Trophoblast cell (in vitro differentiated cells and primary cell): Measurements from ENCODE around the gene EMC6.

Experiments
- DNase-seq, 2 donors: peaks; one replicate each; pipeline ENCODE4 v3.0.0-alpha.2; 2016
- H2AFZ ChIP-seq: 2 replicates; pipeline ENCODE4 v1.6.1; 2013; ENCODE audit warnings: low read length, moderate library complexity, mild to moderate bottlenecking; ENCODE audit not compliant: insufficient read depth, poor library complexity
- H2AK5ac ChIP-seq: 2 replicates; pipeline ENCODE4 v1.6.1; 2013; ENCODE audit warnings: mild to moderate bottlenecking, low read length
- H2BK120ac ChIP-seq: 2 replicates; pipeline ENCODE4 v1.6.1; 2013; ENCODE audit warnings: low read length, mild to moderate bottlenecking, moderate library complexity; ENCODE audit not compliant: insufficient read depth, poor library complexity
- H2BK12ac ChIP-seq: 2 replicates; pipeline ENCODE4 v1.6.1; 2013; ENCODE audit warnings: mild to moderate bottlenecking, low read length, moderate library complexity
- H2BK5ac ChIP-seq: 2 replicates; pipeline ENCODE4 v1.6.1; 2013; ENCODE audit warnings: low read length, low read depth, moderate library complexity, mild to moderate bottlenecking; ENCODE audit not compliant: poor library complexity
- H3K14ac ChIP-seq: 2 replicates; pipeline ENCODE4 v1.6.1; 2013; ENCODE audit warnings: mild to moderate bottlenecking, low read length
- H3K18ac ChIP-seq: 2 replicates; pipeline ENCODE4 v1.6.1; 2013; ENCODE audit warnings: mild to moderate bottlenecking, low read length
- H3K23ac ChIP-seq: 2 replicates; pipeline ENCODE4 v1.6.1; 2013; ENCODE audit warnings: low read length
- H3K27ac ChIP-seq: 2 replicates; pipeline ENCODE4 v1.5.1; 2013; ENCODE audit warnings: low read depth, mild to moderate bottlenecking, inconsistent platforms, low read length, moderate library complexity
- H3K27me3 ChIP-seq: 2 replicates; pipeline ENCODE4 v1.6.1; 2013; ENCODE audit warnings: inconsistent platforms, mild to moderate bottlenecking, low read length, moderate library complexity; ENCODE audit not compliant: insufficient read depth
- H3K36me3 ChIP-seq, 2 experiments: 1 replicate in 1 of 2; 2 replicates in 1 of 2; pipeline ENCODE4 v1.6.1; 2013; ENCODE audit warnings: low read length in 2 of 2, mild to moderate bottlenecking in 2 of 2, moderate library complexity in 1 of 2; ENCODE audit not compliant: insufficient read depth in 2 of 2, control insufficient read depth in 1 of 2
- H3K4ac ChIP-seq: 2 replicates; pipeline ENCODE4 v1.6.1; 2013; ENCODE audit warnings: low read depth, mild to moderate bottlenecking, low read length, moderate library complexity
- H3K4me1 ChIP-seq, 2 experiments: 1 replicate in 1 of 2; 2 replicates in 1 of 2; pipeline ENCODE4 v1.6.1; 2013; ENCODE audit warnings: low read length in 2 of 2, mild to moderate bottlenecking in 2 of 2, moderate library complexity in 1 of 2; ENCODE audit not compliant: insufficient read depth in 2 of 2, control insufficient read depth in 1 of 2
- H3K4me2 ChIP-seq: 2 replicates; pipeline ENCODE4 v1.6.1; 2013; ENCODE audit warnings: inconsistent platforms, mild to moderate bottlenecking, low read length, moderate library complexity
- H3K4me3 ChIP-seq: 2 replicates; pipeline ENCODE4 v1.5.1; 2013; ENCODE audit warnings: mild to moderate bottlenecking, low read depth, low read length, inconsistent platforms
- H3K79me1 ChIP-seq: one replicate; pipeline ENCODE4 v1.6.1; 2013; ENCODE audit warnings: low read length
- H3K79me2 ChIP-seq: 2 replicates; pipeline ENCODE4 v1.6.1; 2013; ENCODE audit warnings: low read length, mild to moderate bottlenecking; ENCODE audit not compliant: control insufficient read depth, insufficient read depth, poor library complexity
- H3K9ac ChIP-seq: 2 replicates; pipeline ENCODE4 v1.6.1; 2013; ENCODE audit warnings: mild to moderate bottlenecking, low read length
- H3K9me3 ChIP-seq: 2 replicates; pipeline ENCODE4 v1.6.1; 2013; ENCODE audit warnings: low read depth, mild to moderate bottlenecking, control low read depth, inconsistent platforms, low read length; ENCODE audit not compliant: insufficient read depth
- H4K12ac ChIP-seq: 2 replicates; pipeline ENCODE4 v1.6.1; 2013; ENCODE audit warnings: low read depth, mild to moderate bottlenecking, low read length, moderate library complexity
- H4K8ac ChIP-seq: 2 replicates; pipeline ENCODE4 v1.6.1; 2013; ENCODE audit warnings: low read depth, mild to moderate bottlenecking, low read length, moderate library complexity
- H4K91ac ChIP-seq: one replicate; pipeline ENCODE4 v1.6.1; 2013; ENCODE audit warnings: low read depth, mild to moderate bottlenecking, low read length, moderate library complexity
- WGBS: extraction: QIAGEN DNeasy Blood & Tissue Kit; methylation state at CpG from one replicate; pipeline ENCODE4 v1.1.7; 2013; ENCODE audit warnings: missing lambda C conversion rate; ENCODE audit not compliant: insufficient read length, insufficient coverage; ENCODE audit errors: extremely low coverage; 5-methylcytosine and 5-hydroxymethylcytosine counted together

Gene EMC6

GRCh38 chr17:3712811-3713463, 44.3 kb downstream of the EMC6 start:
- Histone ChIP-seq H3K36me3 (peaks cover 19 to 39% of the 10 kb centered on the region in 2 experiments), H3K18ac (no peak overlapping the region), H3K4me3 (no peak overlapping the region), H2BK5ac (no peak overlapping the region), H3K4ac (no peak overlapping the region), H4K12ac (no peak overlapping the region), H3K4me1 (no peaks in the 10 kb centered on the region), H3K14ac (no peak overlapping the region), H2AK5ac (no peak overlapping the region), H3K23ac (no peak overlapping the region), H2BK12ac (no peak overlapping the region), H3K9me3 (no peaks in the 10 kb centered on the region), H4K91ac (no peak overlapping the region), H3K9ac (no peak overlapping the region), H3K27me3 (no peaks in the 10 kb centered on the region), H3K4me2 (no peak overlapping the region), H3K27ac (no peak overlapping the region), H2AFZ (no peak overlapping the region), H3K79me2 (no peaks in the 10 kb centered on the region), H3K79me1 (no peaks in the 10 kb centered on the region), H4K8ac (no peak overlapping the region), H2BK120ac (no peak overlapping the region)
- DNase-seq, result no peak
- WGBS, result no CpG with 5 or more reads among the region's 13 CpGs

DNA sequence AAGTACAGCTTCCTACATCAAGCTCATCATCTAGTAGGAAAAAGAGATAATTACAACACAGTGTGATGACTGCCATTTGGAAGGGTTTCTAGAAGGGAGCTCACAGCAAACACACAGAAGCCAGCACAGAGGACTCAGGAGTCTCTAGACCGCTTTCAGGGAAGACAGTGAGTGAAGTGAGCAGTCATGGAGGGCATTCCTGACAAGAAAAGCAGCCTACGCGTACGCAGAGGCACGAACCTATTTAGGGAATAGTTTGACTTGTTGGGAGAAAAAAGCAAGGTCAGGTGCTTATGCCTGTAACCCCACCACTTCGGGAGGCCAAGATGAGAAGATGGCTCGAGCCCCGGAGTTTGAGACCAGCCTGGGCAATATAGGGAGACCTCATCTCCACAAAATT, 46.7 kb downstream of the EMC6 start:
- Histone ChIP-seq H2AK5ac (no peak overlapping the region), H3K27ac (no peak overlapping the region), H3K4me2 (no peak overlapping the region), H3K4me3 (no peak overlapping the region), H4K12ac (no peak overlapping the region), H4K91ac (no peak overlapping the region), H3K27me3 (no peaks in the 10 kb centered on the region), H3K9ac (no peak overlapping the region), H3K23ac (peak overlapping the region; percentile 3), H3K18ac (no peak overlapping the region), H3K14ac (no peak overlapping the region), H3K36me3 (peaks cover 21 to 44% of the 10 kb centered on the region in 2 experiments), H2BK5ac (no peak overlapping the region), H3K4me1 (no peaks in the 10 kb centered on the region), H3K4ac (no peak overlapping the region), H3K79me2 (no peaks in the 10 kb centered on the region), H2AFZ (no peak overlapping the region), H2BK120ac (no peak overlapping the region), H2BK12ac (no peak overlapping the region), H3K79me1 (no peaks in the 10 kb centered on the region), H4K8ac (no peak overlapping the region), H3K9me3 (no peaks in the 10 kb centered on the region)
- no CpG with 5 or more reads among the region's 8 CpGs for WGBS
- no peak for DNase-seq

GRCh38 chr17:3718201-3718600, 49.6 kb downstream of the EMC6 start:
- no CpG with 5 or more reads among the region's 4 CpGs for WGBS

DNA sequence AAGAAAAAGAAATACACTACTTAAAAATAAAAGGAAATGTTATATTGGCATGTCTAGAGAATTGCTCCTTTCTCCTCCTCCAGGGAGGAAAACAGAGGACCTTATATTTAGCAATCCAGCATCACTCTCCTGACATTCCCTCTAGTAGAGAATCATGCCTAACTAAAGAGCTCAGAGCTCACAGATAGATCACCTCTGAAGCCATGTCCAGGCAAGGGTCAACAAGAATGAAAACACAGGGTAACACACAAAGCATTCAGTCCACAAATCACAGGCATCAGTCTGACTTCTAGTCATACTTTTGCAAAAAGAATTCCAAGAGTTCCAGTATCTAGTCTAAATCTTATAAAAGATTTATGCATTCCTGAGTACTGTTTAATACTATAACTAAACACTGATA, 50.7 kb downstream of the EMC6 start:
- no peak overlapping the region for H2BK5ac ChIP-seq
- H3K79me2 ChIP-seq, result peaks cover 10% of the 10 kb centered on the region
- H2BK120ac ChIP-seq, result no peak overlapping the region
- no peak overlapping the region for H4K12ac ChIP-seq
- no peak overlapping the region for H3K18ac ChIP-seq
- H3K4me2 ChIP-seq, result no peak overlapping the region
- H3K79me1 ChIP-seq, result peaks cover 9% of the 10 kb centered on the region
- H3K36me3 ChIP-seq, result peaks cover 17 to 33% of the 10 kb centered on the region in 2 experiments
- no peak overlapping the region for H2AK5ac ChIP-seq
- no peak overlapping the region for H3K27ac ChIP-seq
- no peak overlapping the region for H3K4ac ChIP-seq
- H3K9me3 ChIP-seq, result no peaks in the 10 kb centered on the region
- H4K91ac ChIP-seq, result no peak overlapping the region
- no peak overlapping the region for H3K23ac ChIP-seq
- no peak overlapping the region for H3K4me3 ChIP-seq
- no peak overlapping the region for H3K14ac ChIP-seq
- no peak overlapping the region for H4K8ac ChIP-seq
- peaks cover 2 to 3% of the 10 kb centered on the region in 2 experiments for H3K4me1 ChIP-seq
- no peak overlapping the region for H2BK12ac ChIP-seq
- no peak overlapping the region for H2AFZ ChIP-seq
- DNase-seq, result peak; percentile 48 to 81
- H3K27me3 ChIP-seq, result no peaks in the 10 kb centered on the region
- no peak overlapping the region for H3K9ac ChIP-seq

More at GRCh38 chr17:3718201-3718600, 49.6 kb downstream of the EMC6 start:
- no peak overlapping the region for H3K9ac ChIP-seq
- no peaks in the 10 kb centered on the region for H3K27me3 ChIP-seq
- peaks cover 17 to 34% of the 10 kb centered on the region in 2 experiments for H3K36me3 ChIP-seq
- no peak overlapping the region for H3K14ac ChIP-seq
- H3K4ac ChIP-seq, result no peak overlapping the region
- no peak overlapping the region for H3K4me3 ChIP-seq
- peaks cover 2 to 3% of the 10 kb centered on the region in 2 experiments for H3K4me1 ChIP-seq
- H4K12ac ChIP-seq, result no peak overlapping the region
- peaks cover under 1% of the 10 kb centered on the region for H3K79me2 ChIP-seq
- no peaks in the 10 kb centered on the region for H3K9me3 ChIP-seq
- no peak overlapping the region for H3K23ac ChIP-seq
- no peaks in the 10 kb centered on the region for H3K79me1 ChIP-seq
- H2AFZ ChIP-seq, result no peak overlapping the region
- no peak overlapping the region for H2AK5ac ChIP-seq
- no peak overlapping the region for H3K27ac ChIP-seq
- H2BK5ac ChIP-seq, result no peak overlapping the region
- DNase-seq, result no peak
- H2BK12ac ChIP-seq, result no peak overlapping the region
- H2BK120ac ChIP-seq, result no peak overlapping the region
- no peak overlapping the region for H3K18ac ChIP-seq
- no peak overlapping the region for H3K4me2 ChIP-seq
- H4K8ac ChIP-seq, result no peak overlapping the region
- no peak overlapping the region for H4K91ac ChIP-seq
